ENCODE data around the gene ARIH1. TPM values are rescaled to one million over a fixed set of nuclear protein-coding genes. Genes with fewer than 3 reads are reported as not detected.
A peak's percentile ranks its signal among the peaks of the same experiment; 100 is the strongest.

The ARIH1 gene
- total RNA-seq, 1 experiment from 2014 or later: 192 TPM

DNA sequence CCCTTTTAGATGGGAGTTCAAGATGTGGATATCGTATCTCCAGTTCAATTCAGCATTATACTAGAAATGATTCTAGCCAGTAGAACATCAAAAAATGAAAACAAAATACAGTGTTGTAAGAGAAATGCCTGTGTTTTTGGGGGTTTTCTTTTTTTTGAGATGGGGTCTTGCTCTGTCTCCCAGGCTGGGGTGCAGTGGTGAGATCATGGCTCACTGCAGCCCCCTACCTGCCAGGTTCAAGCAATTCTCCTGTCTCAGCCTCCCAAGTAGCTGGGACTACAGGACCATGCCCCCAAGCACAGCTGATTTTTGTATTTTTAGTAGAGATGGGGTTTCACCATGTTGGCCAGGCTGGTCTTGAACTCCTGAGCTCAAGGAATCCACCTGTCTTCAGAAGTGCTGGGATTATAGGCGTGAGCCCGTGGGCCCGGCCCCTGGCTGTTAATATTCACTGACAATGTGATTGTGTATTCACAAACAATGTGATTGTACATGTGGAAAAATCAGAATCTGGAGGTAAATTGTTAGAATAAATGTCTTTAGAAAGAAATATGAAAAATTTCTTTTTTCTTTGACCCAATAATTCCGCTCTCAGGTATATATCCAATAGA, 59.0 kb downstream of the ARIH1 start:
- CTCF ChIA-PET: interaction anchor here (0.6 to 0.7 kb wide), 3 partner anchors 26 to 167 kb away, joined by 3 to 7 read pairs (median 3); no protein-coding TSS in a partner anchor
- no TSS peak for BruUV-seq (replicated peaks)

DNA sequence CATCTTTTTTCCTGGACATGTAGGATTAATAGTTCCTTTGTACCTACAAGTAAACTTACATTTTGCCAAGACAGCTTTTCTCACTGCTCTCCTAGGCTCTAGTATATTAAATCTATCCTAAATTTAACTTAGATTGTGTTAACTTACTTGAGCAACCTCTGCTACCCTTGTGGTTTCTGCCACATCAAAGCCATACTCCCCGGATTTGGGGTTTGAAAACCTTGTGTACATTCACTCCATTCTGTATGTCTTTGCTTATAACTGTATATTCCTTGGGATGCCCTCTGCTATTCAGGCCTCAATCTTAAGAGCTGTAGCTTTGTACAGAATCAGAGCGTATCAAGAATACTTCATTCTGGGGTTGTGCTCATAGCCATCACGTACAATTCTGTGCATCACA, 60.4 kb downstream of the ARIH1 start:
- Histone ChIP-seq H3K4me1 (ENCODE audit: control insufficient read depth, insufficient read depth, low read length) (no peaks in the 10 kb centered on the region), H3K27me3 (ENCODE audit: control insufficient read depth, insufficient read depth, low read length) (no peaks in the 10 kb centered on the region), H3K9me3 (ENCODE audit: control insufficient read depth, insufficient read depth, low read depth, low read length) (peaks cover 4% of the 10 kb centered on the region; the same call in 1 of the 2 replicates), H3K4me3 (ENCODE audit: low read depth in 2 of 2, low read length in 2 of 2) (no peak overlapping the region), H3K36me3 (ENCODE audit: control insufficient read depth, insufficient read depth, low read length) (no peaks in the 10 kb centered on the region), H3K27ac (ENCODE audit: low read length) (no peak overlapping the region)
- ChIA-PET POLR2A (no interaction called here), CTCF (no interaction called here)
- DNase-seq (ENCODE audit: low read depth, low spot score) (no peak), ATAC-seq (no peak)
- intact Hi-C loops (cut with micrococcal nuclease; ENCODE audit: unreplicated experiment): no loop called here
- in situ Hi-C loops (cut with HindIII; ENCODE audit: low pct_unique_long_range_greater_than_20kb, low sequenced_read_pairs): loop anchor here (10.0 kb wide), 1 partner anchor 50 kb away; no protein-coding TSS in a partner anchor
- no TSS peak for BruUV-seq (replicated peaks)
- no peak for TF ChIP-seq POLR2AphosphoS5 (IDR thresholded peaks at IDR 0.05; ENCODE audit: low read depth, low read length)
- TF ChIP-seq, protein P1, sequence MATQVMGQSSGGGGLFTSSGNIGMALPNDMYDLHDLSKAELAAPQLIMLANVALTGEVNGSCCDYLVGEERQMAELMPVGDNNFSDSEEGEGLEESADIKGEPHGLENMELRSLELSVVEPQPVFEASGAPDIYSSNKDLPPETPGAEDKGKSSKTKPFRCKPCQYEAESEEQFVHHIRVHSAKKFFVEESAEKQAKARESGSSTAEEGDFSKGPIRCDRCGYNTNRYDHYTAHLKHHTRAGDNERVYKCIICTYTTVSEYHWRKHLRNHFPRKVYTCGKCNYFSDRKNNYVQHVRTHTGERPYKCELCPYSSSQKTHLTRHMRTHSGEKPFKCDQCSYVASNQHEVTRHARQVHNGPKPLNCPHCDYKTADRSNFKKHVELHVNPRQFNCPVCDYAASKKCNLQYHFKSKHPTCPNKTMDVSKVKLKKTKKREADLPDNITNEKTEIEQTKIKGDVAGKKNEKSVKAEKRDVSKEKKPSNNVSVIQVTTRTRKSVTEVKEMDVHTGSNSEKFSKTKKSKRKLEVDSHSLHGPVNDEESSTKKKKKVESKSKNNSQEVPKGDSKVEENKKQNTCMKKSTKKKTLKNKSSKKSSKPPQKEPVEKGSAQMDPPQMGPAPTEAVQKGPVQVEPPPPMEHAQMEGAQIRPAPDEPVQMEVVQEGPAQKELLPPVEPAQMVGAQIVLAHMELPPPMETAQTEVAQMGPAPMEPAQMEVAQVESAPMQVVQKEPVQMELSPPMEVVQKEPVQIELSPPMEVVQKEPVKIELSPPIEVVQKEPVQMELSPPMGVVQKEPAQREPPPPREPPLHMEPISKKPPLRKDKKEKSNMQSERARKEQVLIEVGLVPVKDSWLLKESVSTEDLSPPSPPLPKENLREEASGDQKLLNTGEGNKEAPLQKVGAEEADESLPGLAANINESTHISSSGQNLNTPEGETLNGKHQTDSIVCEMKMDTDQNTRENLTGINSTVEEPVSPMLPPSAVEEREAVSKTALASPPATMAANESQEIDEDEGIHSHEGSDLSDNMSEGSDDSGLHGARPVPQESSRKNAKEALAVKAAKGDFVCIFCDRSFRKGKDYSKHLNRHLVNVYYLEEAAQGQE (IDR thresholded peaks at IDR 0.05; ENCODE audit: insufficient read depth in 1 of 2, low read depth in 2 of 2, low read length in 1 of 2): no peak

More for the DNA sequence above, 59.0 kb downstream of the ARIH1 start:
- DNase-seq (ENCODE audit: low read depth, low spot score) (no peak), ATAC-seq (peak; percentile 73; the same call in 1 of the 2 replicates)
- no peak overlapping the region for H3K4me3 ChIP-seq (ENCODE audit: low read depth in 2 of 2, low read length in 2 of 2)
- intact Hi-C loops (cut with micrococcal nuclease; ENCODE audit: unreplicated experiment): no loop called here
- TF ChIP-seq TCF7L2 (IDR thresholded peaks at IDR 0.05; ENCODE audit: low read depth, low read length) (no peak), SIN3A (IDR thresholded peaks at IDR 0.05; ENCODE audit: borderline replicate concordance, insufficient read depth, low read depth, low read length) (no peak), POLR2AphosphoS5 (IDR thresholded peaks at IDR 0.05; ENCODE audit: low read depth, low read length) (no peak)
- TF ChIP-seq, protein P1 (IDR thresholded peaks at IDR 0.05; ENCODE audit: insufficient read depth in 1 of 2, low read depth in 2 of 2, low read length in 1 of 2): no peak
- TF ChIP-seq, protein P2, sequence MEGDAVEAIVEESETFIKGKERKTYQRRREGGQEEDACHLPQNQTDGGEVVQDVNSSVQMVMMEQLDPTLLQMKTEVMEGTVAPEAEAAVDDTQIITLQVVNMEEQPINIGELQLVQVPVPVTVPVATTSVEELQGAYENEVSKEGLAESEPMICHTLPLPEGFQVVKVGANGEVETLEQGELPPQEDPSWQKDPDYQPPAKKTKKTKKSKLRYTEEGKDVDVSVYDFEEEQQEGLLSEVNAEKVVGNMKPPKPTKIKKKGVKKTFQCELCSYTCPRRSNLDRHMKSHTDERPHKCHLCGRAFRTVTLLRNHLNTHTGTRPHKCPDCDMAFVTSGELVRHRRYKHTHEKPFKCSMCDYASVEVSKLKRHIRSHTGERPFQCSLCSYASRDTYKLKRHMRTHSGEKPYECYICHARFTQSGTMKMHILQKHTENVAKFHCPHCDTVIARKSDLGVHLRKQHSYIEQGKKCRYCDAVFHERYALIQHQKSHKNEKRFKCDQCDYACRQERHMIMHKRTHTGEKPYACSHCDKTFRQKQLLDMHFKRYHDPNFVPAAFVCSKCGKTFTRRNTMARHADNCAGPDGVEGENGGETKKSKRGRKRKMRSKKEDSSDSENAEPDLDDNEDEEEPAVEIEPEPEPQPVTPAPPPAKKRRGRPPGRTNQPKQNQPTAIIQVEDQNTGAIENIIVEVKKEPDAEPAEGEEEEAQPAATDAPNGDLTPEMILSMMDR (IDR thresholded peaks at IDR 0.05): peak; percentile 71
- no peaks in the 10 kb centered on the region for H3K36me3 ChIP-seq (ENCODE audit: control insufficient read depth, insufficient read depth, low read length)
- no peaks in the 10 kb centered on the region for H3K4me1 ChIP-seq (ENCODE audit: control insufficient read depth, insufficient read depth, low read length)
- H3K27ac ChIP-seq (ENCODE audit: low read length): no peak overlapping the region
- POLR2A ChIA-PET: interaction anchor here (0.6 kb wide), 1 partner anchor 61 kb away, joined by 6 read pairs; no protein-coding TSS in a partner anchor
- in situ Hi-C loops (cut with HindIII; ENCODE audit: low pct_unique_long_range_greater_than_20kb, low sequenced_read_pairs): loop anchor here (10.0 kb wide), 1 partner anchor 48 kb away; no protein-coding TSS in a partner anchor
- no peaks in the 10 kb centered on the region for H3K27me3 ChIP-seq (ENCODE audit: control insufficient read depth, insufficient read depth, low read length)
- H3K9me3 ChIP-seq (ENCODE audit: control insufficient read depth, insufficient read depth, low read depth, low read length): no peaks in the 10 kb centered on the region; the same call in 1 of the 2 replicates

Measured in Panc1 (cell line).